OCI-LY1 (cell line): ENCODE data around the gene SLC1A2.

ENCODE experiments used
- H2AFZ ChIP-seq: fragments of 200-600 bp; sonication (generic), shearing (Covaris generic); 2 replicates; pipeline ENCODE4 v1.6.0; 2014; ENCODE audit warnings: antibody characterized with exemption, mild to moderate bottlenecking, low read length
- H3F3A ChIP-seq: fragments of 200-600 bp; sonication (generic), shearing (Covaris generic); 2 replicates; pipeline ENCODE4 v1.6.0; 2014; ENCODE audit warnings: mild to moderate bottlenecking, antibody characterized with exemption, low read length, moderate library complexity; ENCODE audit not compliant: insufficient read depth
- H3K27ac ChIP-seq: fragments of 200-600 bp; sonication (generic); 2 replicates; pipeline ENCODE4 v1.5.1; 2014; ENCODE audit warnings: low read length, mixed run types, mild to moderate bottlenecking, low read depth; ENCODE audit not compliant: poor library complexity, severe bottlenecking
- H3K27me3 ChIP-seq: fragments of 200-600 bp; sonication (generic); 2 replicates; pipeline ENCODE4 v1.6.0; 2014; ENCODE audit warnings: antibody characterized with exemption, mild to moderate bottlenecking, low read length, moderate library complexity; ENCODE audit not compliant: insufficient read depth
- H3K36me3 ChIP-seq: fragments of 200-600 bp; sonication (generic); 2 replicates; pipeline ENCODE4 v1.6.1; 2014; ENCODE audit warnings: mild to moderate bottlenecking, antibody characterized with exemption, low read length, moderate library complexity, mixed read lengths; ENCODE audit not compliant: insufficient read depth
- H3K4me1 ChIP-seq: fragments of 200-600 bp; sonication (generic); 2 replicates; pipeline ENCODE4 v1.5.1; 2014; ENCODE audit warnings: mild to moderate bottlenecking, low read length, moderate library complexity; ENCODE audit not compliant: insufficient read depth, severe bottlenecking
- H3K4me2 ChIP-seq: fragments of 200-600 bp; sonication (generic), shearing (Covaris generic); 2 replicates; pipeline ENCODE4 v1.6.1; 2014; ENCODE audit warnings: low read length
- H3K4me3 ChIP-seq: fragments of 200-600 bp; sonication (generic); 2 replicates; pipeline ENCODE4 v1.5.1; 2014; ENCODE audit warnings: low read length, low read depth, mild to moderate bottlenecking, mixed read lengths; ENCODE audit not compliant: poor library complexity, severe bottlenecking
- H3K79me2 ChIP-seq: fragments of 200-600 bp; shearing (Covaris generic); 2 replicates; pipeline ENCODE4 v1.6.1; 2016; ENCODE audit warnings: mixed run types, low read length, mixed read lengths; ENCODE audit not compliant: insufficient read depth
- H3K9ac ChIP-seq: fragments of 200-600 bp; sonication (generic), shearing (Covaris generic); 2 replicates; pipeline ENCODE4 v1.6.1; 2014; ENCODE audit warnings: mild to moderate bottlenecking, low read length, mixed read lengths
- H3K9me2 ChIP-seq: fragments of 200-600 bp; sonication (generic), shearing (Covaris generic); 2 replicates; pipeline ENCODE4 v1.6.1; 2014; ENCODE audit warnings: low read depth, mild to moderate bottlenecking, low read length, mixed read lengths
- H3K9me3 ChIP-seq: fragments of 200-600 bp; shearing (Covaris generic); 2 replicates; pipeline ENCODE4 v1.6.1; 2014; ENCODE audit warnings: low read length, mixed read lengths
- H4K20me1 ChIP-seq: fragments of 200-600 bp; sonication (generic), shearing (Covaris generic); 2 replicates; pipeline ENCODE4 v1.6.0; 2016; ENCODE audit warnings: mild to moderate bottlenecking, low read length; ENCODE audit not compliant: insufficient read depth
- EZH2 ChIP-seq: fragments of 200-600 bp; sonication (generic), shearing (Covaris generic); IDR thresholded peaks from 2 replicates; pipeline ENCODE4 v1.8.0; 2017; ENCODE audit warnings: borderline replicate concordance, mixed run types, mild to moderate bottlenecking, antibody characterized with exemption, low read length, moderate library complexity, mixed read lengths
- TF ChIP-seq, protein P1 (sequence below): fragments of 200-600 bp; sonication (generic), shearing (Covaris generic); IDR thresholded peaks from 2 replicates; pipeline ENCODE4 v1.5.1; 2017; ENCODE audit warnings: mild to moderate bottlenecking, antibody characterized with exemption, low read length, moderate library complexity, mixed read lengths

SLC1A2 gene

DNA sequence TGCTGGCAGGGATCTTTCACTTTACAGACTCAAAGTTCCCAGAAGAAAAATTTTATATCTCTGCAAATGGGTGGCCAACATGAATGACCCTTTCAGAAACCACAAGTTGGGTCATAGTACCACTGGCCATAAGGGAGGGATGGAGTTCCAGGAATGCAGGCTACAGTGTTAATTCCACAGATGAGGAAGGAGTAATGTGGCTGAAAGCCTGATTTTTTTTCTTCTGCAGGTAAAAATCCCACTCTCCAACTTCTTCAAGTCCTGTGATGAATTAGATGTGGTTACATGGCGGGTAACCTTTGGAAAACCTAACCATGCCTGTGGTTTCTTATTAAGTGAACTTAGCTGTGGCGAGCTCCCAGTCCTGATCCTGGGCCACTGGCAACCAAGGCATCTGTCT, 103.2 kb downstream of the SLC1A2 start:
- no peak overlapping the region for H3K9ac ChIP-seq
- no peaks in the 10 kb centered on the region for H3K27me3 ChIP-seq
- H2AFZ ChIP-seq: no peak overlapping the region
- no peaks in the 10 kb centered on the region for H3K79me2 ChIP-seq
- H3K27ac ChIP-seq: no peak overlapping the region
- H4K20me1 ChIP-seq: no peaks in the 10 kb centered on the region
- H3K4me1 ChIP-seq: peaks cover 5% of the 10 kb centered on the region
- H3F3A ChIP-seq: no peaks in the 10 kb centered on the region
- H3K9me3 ChIP-seq: no peaks in the 10 kb centered on the region
- no peak overlapping the region for H3K4me3 ChIP-seq
- no peaks in the 10 kb centered on the region for H3K36me3 ChIP-seq
- no peaks in the 10 kb centered on the region for H3K9me2 ChIP-seq
- no peak overlapping the region for H3K4me2 ChIP-seq
- TF ChIP-seq, protein P1, sequence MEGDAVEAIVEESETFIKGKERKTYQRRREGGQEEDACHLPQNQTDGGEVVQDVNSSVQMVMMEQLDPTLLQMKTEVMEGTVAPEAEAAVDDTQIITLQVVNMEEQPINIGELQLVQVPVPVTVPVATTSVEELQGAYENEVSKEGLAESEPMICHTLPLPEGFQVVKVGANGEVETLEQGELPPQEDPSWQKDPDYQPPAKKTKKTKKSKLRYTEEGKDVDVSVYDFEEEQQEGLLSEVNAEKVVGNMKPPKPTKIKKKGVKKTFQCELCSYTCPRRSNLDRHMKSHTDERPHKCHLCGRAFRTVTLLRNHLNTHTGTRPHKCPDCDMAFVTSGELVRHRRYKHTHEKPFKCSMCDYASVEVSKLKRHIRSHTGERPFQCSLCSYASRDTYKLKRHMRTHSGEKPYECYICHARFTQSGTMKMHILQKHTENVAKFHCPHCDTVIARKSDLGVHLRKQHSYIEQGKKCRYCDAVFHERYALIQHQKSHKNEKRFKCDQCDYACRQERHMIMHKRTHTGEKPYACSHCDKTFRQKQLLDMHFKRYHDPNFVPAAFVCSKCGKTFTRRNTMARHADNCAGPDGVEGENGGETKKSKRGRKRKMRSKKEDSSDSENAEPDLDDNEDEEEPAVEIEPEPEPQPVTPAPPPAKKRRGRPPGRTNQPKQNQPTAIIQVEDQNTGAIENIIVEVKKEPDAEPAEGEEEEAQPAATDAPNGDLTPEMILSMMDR: no peak
- no peak for TF ChIP-seq EZH2

DNA sequence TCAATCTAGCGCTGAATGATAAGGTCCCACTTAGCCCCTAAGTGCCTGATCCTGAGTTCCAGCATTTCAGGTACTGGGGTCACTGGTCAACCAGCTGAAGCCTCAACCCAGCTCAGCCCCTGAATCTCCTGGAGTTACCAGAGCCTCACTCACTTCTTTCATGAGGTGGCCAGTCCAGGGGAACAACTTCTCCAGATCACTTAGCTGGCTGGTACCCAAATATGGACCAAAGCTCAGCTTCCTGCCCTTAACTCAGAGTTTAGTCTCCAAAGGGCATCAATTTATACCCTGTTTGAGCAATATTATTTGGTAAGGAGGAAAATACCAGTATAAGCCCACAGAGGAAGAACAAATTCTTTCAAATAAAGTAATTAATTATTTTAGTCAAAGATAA, 105.6 kb downstream of the SLC1A2 start:
- Histone ChIP-seq H3K27me3 (no peaks in the 10 kb centered on the region), H2AFZ (no peak overlapping the region), H3K9me2 (no peaks in the 10 kb centered on the region), H3K27ac (no peak overlapping the region), H3K36me3 (no peaks in the 10 kb centered on the region), H3F3A (no peaks in the 10 kb centered on the region), H3K79me2 (no peaks in the 10 kb centered on the region), H3K9ac (no peak overlapping the region), H3K4me1 (peaks cover 5% of the 10 kb centered on the region), H4K20me1 (no peaks in the 10 kb centered on the region), H3K4me3 (no peak overlapping the region), H3K4me2 (no peak overlapping the region), H3K9me3 (no peaks in the 10 kb centered on the region)
- no peak for TF ChIP-seq EZH2
- TF ChIP-seq, protein P1: no peak

DNA sequence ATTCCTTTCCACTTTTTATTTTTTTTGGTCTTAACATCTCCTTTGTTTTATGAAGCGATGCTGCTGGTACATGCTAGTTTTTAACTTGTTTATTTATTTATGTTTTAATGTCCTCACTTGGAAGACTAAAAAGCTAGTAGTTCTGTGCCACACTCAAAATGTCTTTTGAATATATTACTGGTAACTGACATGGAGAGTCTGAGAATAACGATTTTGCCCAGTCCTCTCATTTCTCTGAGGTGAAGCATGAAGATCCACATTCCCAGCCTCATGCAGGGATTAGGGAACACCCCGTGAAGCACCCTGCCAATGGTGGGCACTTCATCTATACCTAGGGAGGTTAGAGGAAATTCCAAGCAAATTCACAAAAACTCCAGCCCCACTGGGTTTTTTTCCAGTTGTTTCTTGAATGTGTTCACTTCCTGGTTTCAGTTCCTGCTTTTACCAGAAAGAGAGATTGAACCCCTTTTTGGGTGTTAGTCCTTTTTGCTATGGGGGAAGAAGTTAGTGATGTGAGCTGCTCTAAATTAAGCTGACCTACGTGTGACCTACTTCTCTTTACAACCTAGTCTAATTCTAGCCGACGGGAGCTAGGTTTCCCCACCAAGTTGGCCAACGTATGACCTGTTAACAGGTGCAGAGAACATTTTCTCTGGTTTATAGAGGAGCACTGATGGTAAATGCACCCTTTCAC, 106.1 kb downstream of the SLC1A2 start:
- H3K9ac ChIP-seq: no peak overlapping the region
- TF ChIP-seq, protein P1: no peak
- no peak for TF ChIP-seq EZH2
- no peak overlapping the region for H3K4me3 ChIP-seq
- no peak overlapping the region for H3K4me2 ChIP-seq
- no peaks in the 10 kb centered on the region for H3F3A ChIP-seq
- H3K27ac ChIP-seq: no peak overlapping the region
- peaks cover 5% of the 10 kb centered on the region for H3K4me1 ChIP-seq
- no peaks in the 10 kb centered on the region for H3K9me2 ChIP-seq
- no peaks in the 10 kb centered on the region for H3K36me3 ChIP-seq
- H3K9me3 ChIP-seq: no peaks in the 10 kb centered on the region
- no peaks in the 10 kb centered on the region for H3K27me3 ChIP-seq
- no peak overlapping the region for H2AFZ ChIP-seq
- no peaks in the 10 kb centered on the region for H3K79me2 ChIP-seq
- H4K20me1 ChIP-seq: no peaks in the 10 kb centered on the region
